DOHH2 (cell line): ENCODE data around the gene WDR55.

Source experiments
- CTCF ChIP-seq: fragments of 200-600 bp; sonication (generic); IDR thresholded peaks from one replicate; pipeline ENCODE4 v1.5.1; 2014; ENCODE audit warnings: antibody characterized with exemption, mild to moderate bottlenecking, low read depth, low read length; ENCODE audit not compliant: poor library complexity, severe bottlenecking
- EZH2phosphoT487 ChIP-seq: fragments of 200-600 bp; sonication (generic); IDR thresholded peaks from 2 replicates; pipeline ENCODE4 v1.6.1; 2017; ENCODE audit warnings: borderline replicate concordance, mild to moderate bottlenecking, antibody characterized with exemption, low read length, moderate library complexity, mixed read lengths

GRCh38 chr5:140711794-140712193 is 47.1 kb downstream of the WDR55 start:
- no peak for TF ChIP-seq CTCF
- no peak for TF ChIP-seq EZH2phosphoT487
